HTERT RPE-1 (cell line): ENCODE measurements around the gene DONSON.

ENCODE experiments used
- in situ Hi-C: fragments of 300-500 bp; cut with MboI; formaldehyde crosslinking; loops from 4 replicates; pipeline ENCODE4 v1.14.3; 2020; ENCODE audit warnings: low sequenced_read_pairs

The DONSON gene

DNA sequence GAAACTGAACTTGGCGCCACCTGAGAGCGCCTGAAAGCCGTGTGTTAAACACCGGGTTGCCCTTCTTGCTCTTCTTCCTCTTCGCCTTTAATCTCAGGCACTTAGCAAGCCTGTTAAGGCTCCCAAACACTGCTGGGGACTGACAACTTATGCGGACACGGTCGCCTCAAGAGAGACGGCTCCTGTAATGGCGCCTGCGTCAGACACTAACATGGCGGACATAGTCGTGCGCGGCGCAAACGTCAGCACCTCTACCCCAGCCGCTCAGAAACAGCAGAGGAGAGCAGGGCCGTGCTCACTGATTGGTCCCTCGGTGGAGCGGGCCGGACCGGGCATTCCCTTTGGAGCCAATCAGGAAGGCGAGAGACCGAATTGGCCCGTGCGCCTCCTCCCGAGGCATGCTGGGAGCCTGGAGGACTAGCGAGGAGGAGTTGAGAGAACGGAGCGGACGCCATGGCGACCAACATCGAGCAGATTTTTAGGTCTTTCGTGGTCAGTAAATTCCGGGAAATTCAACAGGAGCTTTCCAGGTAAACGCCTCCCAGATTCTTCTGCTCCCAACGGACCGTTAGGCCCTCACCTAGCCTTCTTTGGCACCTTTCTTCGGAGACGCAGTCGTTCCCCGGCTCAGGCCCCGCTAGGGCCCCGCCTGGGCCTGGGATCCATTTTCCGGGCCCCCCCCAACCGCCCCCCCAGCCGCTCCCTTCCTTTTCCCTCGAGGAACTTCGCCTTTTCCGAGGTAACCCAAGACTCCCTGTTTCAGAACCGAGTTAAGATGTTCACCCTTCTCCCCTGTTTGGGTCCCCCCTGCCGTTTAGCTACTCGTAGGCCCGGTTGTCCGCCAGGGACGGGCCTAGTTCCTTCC lies 45.6 kb downstream of the DONSON start, which contains the start of gene SON:
SON (plus strand) TSS at position 399 of the 865 bp plus-strand sequence; CDS start at position 454, 55 bp downstream.
- in situ Hi-C loops: no loop called here

- in situ Hi-C loops: no loop called here
Observed at GRCh38 chr21:33541756-33542639, 46.5 kb downstream of the DONSON start, which contains the start of gene GART. TSS of gene GART (minus strand) at chr21:33542117. CDS start at chr21:33539315, 2,802 bp downstream.

- in situ Hi-C loops: no loop called here
Observed at GRCh38 chr21:33541105-33541711, 47.3 kb downstream of the DONSON start.

DNA sequence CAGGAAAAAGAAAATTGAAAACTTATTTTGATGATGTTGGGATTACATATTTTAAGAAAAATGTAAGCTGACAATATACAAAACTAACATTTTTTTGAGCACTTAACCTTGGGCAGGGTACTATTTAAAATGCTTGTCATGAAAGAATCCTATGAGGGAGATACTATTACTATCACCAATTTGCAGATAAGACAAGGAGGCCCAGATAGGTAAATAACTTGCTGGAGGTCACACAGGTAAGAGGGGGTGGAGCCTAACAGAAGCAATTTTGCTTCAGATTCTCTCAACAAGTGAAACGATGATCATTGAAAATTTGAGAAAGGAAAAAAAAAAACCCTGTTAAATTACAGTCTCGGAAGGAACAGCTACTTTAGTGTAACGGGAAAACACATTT lies 47.8 kb downstream of the DONSON start:
- in situ Hi-C loops: no loop called here

- in situ Hi-C loops: no loop called here
Observed at GRCh38 chr21:33539616-33540015, 48.9 kb downstream of the DONSON start.

- in situ Hi-C loops: no loop called here
Observed at GRCh38 chr21:33537212-33537611, 51.3 kb downstream of the DONSON start.

DNA sequence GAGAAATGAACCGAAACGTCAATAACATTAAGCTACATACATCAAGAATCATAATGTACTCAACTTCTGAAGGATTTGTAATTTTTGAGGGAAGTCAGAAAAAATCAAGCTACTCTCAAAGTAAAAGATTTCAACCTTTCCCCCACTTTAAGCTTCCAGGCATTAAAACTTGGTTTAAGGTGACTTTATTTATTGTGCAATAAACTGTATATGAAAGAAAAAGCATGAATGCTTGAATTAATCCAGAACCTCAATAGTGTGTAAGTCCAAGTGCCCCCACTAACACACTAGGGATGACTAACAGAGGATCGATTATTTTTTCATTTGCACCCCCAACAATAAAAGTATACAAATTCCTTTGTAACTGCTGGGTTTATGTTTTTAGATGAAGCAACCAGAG lies 57.5 kb downstream of the DONSON start:
- in situ Hi-C loops: no loop called here
